GM12891 (cell line): Measurements from ENCODE around the gene CMSS1.

Experiments
- POLR2A ChIP-seq: IDR thresholded peaks from 2 replicates; pipeline ENCODE4 v1.6.1; 2011; ENCODE audit warnings: low read depth, low read length, control low read depth
- POLR2AphosphoS5 ChIP-seq: IDR thresholded peaks from 2 replicates; pipeline ENCODE4 v1.6.1; 2011; ENCODE audit warnings: low read depth, low read length, control low read depth

DNA sequence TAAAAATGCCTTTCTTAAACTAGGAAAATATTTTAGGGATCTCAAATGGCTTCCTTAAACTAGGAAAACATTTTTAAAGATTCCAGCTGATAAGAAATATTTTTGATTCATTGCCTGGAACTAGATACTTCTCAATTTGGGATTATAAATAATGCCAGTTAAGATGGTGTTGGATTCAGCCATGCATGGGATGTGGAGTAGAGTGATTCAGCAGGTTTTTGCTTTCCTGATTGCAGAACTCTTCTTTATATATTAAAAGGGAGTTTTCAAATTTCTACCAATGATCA lies 281.1 kb downstream of the CMSS1 start:
- TF ChIP-seq POLR2A (no peak), POLR2AphosphoS5 (no peak)
